ENCODE results near the gene SEMA5A. TPM values are rescaled to one million over a fixed set of nuclear protein-coding genes. Genes with fewer than 3 reads are reported as not detected.

The SEMA5A gene
- total and polyA plus RNA-seq, 2 of the 8 experiments (the other 6 are each of a cell fraction or from before 2014, with no cell fraction given): 5.3 to 8.9 TPM

DNA sequence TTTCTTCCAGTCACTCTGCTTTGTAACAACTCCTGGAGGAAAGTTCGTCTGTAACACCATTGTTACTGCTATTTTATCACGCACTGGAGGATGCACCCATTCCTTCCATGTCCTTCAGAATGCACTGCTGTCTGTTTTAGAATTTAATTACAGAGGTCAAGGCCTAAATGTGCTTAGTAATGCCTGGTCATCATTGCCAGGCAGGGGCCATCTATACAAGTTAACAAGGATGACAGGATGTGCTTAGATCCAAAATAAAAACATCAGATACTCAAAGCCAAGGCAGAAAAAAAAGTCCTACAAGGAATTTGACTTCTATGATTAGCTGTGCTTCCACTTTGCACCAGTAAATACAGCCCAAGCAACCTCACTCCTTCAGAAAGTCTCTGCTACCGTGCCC is 371.4 kb downstream of the SEMA5A start:
- no peak overlapping the region for H2AFZ ChIP-seq (ENCODE audit: low read length)
- no peak for DNase-seq (ENCODE audit: low read depth in 1 of 2, low spot score in 2 of 2)
- H3K23ac ChIP-seq (ENCODE audit: insufficient read length): no peak overlapping the region
- no peak overlapping the region for H3K56ac ChIP-seq (replicated peaks; ENCODE audit: insufficient read length, low read depth, low read length)
- H4K5ac ChIP-seq (ENCODE audit: insufficient read length, low read depth, low read length): no peak overlapping the region
- H2BK15ac ChIP-seq (ENCODE audit: low read length): no peak overlapping the region
- H2BK120ac ChIP-seq (replicated peaks; ENCODE audit: low read depth, low read length): no peak overlapping the region
- no peaks in the 10 kb centered on the region for H3K23me2 ChIP-seq (ENCODE audit: low read depth, low read length)
- H3K9ac ChIP-seq (replicated peaks in 1 of 4; ENCODE audit: extremely low read depth in 1 of 4, low read depth in 3 of 4, low read length in 3 of 4): no peak overlapping the region
- H2BK12ac ChIP-seq (ENCODE audit: low read depth, low read length): no peak overlapping the region
- no peaks in the 10 kb centered on the region for H3K27me3 ChIP-seq (replicated peaks in 1 of 4; ENCODE audit: control insufficient read depth in 3 of 4, extremely low read depth in 1 of 4, insufficient read depth in 3 of 4, low read length in 3 of 4)
- no peak overlapping the region for H3K27ac ChIP-seq (ENCODE audit: low read depth, low read length)
- H3K36me3 ChIP-seq (ENCODE audit: control insufficient read depth in 2 of 4, insufficient read depth in 4 of 4, low read length in 3 of 4): no peaks in the 10 kb centered on the region
- no peak overlapping the region for H4K8ac ChIP-seq (ENCODE audit: extremely low read depth, insufficient read depth, low read length)
- no peak for FAIRE-seq
- H3K18ac ChIP-seq (ENCODE audit: extremely low read depth, low read length): no peak overlapping the region
- H3K14ac ChIP-seq (ENCODE audit: insufficient read length): no peak overlapping the region
- peaks cover 0 to under 1% (median 0%) of the 10 kb centered on the region in 4 experiments; a peak in 1 of 7 replicates for H3K4me1 ChIP-seq (replicated peaks in 1 of 4; ENCODE audit: control insufficient read depth in 3 of 4, insufficient read depth in 4 of 4, low read length in 3 of 4)
- no peak overlapping the region for H3K4me3 ChIP-seq (ENCODE audit: extremely low read depth in 1 of 4, insufficient read depth in 2 of 4, low read depth in 3 of 4, low read length in 4 of 4)
- no peak overlapping the region for H2AK5ac ChIP-seq (ENCODE audit: low read depth, low read length)
- H3K4me2 ChIP-seq (ENCODE audit: insufficient read depth in 1 of 2, low read depth in 2 of 2, low read length in 2 of 2): no peak overlapping the region
- H4K91ac ChIP-seq (replicated peaks; ENCODE audit: insufficient read length, low read length): no peak overlapping the region
- ChIA-PET POLR2A (ENCODE audit: partially characterized antibody) (no interaction called here), CTCF (ENCODE audit: partially characterized antibody) (no interaction called here)
- WGBS, 2 experiments (ENCODE audit: extremely low coverage in 1 of 2, insufficient coverage in 1 of 2, insufficient read length in 1 of 2, insufficient replicate concordance in 2 of 2, low coverage in 1 of 2, low lambda C conversion rate in 2 of 2, missing lambda C conversion rate in 1 of 2): 93% methylated on average over 3 of the region's 3 CpGs; no CpG with 5 or more reads in 1 of the 2 experiments
- no peaks in the 10 kb centered on the region for H4K20me1 ChIP-seq (replicated peaks in 1 of 2; ENCODE audit: control insufficient read depth in 1 of 2, insufficient read depth in 2 of 2, low read length in 2 of 2)
- H3K79me2 ChIP-seq (ENCODE audit: control insufficient read depth in 1 of 2, insufficient read depth in 2 of 2, low read length in 2 of 2): no peaks in the 10 kb centered on the region
- H2BK20ac ChIP-seq (ENCODE audit: low read length): no peak overlapping the region
- no peak overlapping the region for H3K4ac ChIP-seq (replicated peaks; ENCODE audit: insufficient read length, low read depth, low read length)
- no peaks in the 10 kb centered on the region for H3K79me1 ChIP-seq (ENCODE audit: low read depth, low read length)
- H2BK5ac ChIP-seq (ENCODE audit: low read depth, low read length): no peak overlapping the region
- H3K9me3 ChIP-seq (ENCODE audit: insufficient read depth in 2 of 2, low read depth in 1 of 2, low read length in 1 of 2): no peaks in the 10 kb centered on the region
- TF ChIP-seq BCL11A (IDR thresholded peaks at IDR 0.05; ENCODE audit: low read depth in 2 of 2, low read length in 2 of 2): no peak
- no peak for TF ChIP-seq RXRA (IDR thresholded peaks at IDR 0.05; ENCODE audit: insufficient read depth, low read depth, low read length)
- TF ChIP-seq TCF12 (IDR thresholded peaks at IDR 0.05; ENCODE audit: low read depth, low read length): no peak
- TF ChIP-seq NANOG (IDR thresholded peaks at IDR 0.05; ENCODE audit: insufficient read depth, low read depth, low read length, poor library complexity, severe bottlenecking): no peak
- TF ChIP-seq SIX5 (IDR thresholded peaks at IDR 0.05; ENCODE audit: low read depth, low read length): no peak
- TF ChIP-seq FOSL1 (IDR thresholded peaks at IDR 0.05; ENCODE audit: insufficient read depth, low read depth, low read length): no peak
- no peak for TF ChIP-seq SAP30 (IDR thresholded peaks at IDR 0.05; ENCODE audit: insufficient read depth, insufficient replicate concordance, low read length)
- TF ChIP-seq POU5F1 (IDR thresholded peaks at IDR 0.05; ENCODE audit: low read depth, low read length): no peak
- TF ChIP-seq RNF2 (IDR thresholded peaks at IDR 0.05; ENCODE audit: borderline replicate concordance, low read depth, low read length, missing control alignments, poor library complexity, severe bottlenecking): no peak
- no peak for TF ChIP-seq KDM5A (IDR thresholded peaks at IDR 0.05; ENCODE audit: low read length)
- TF ChIP-seq HDAC2 (IDR thresholded peaks at IDR 0.05; ENCODE audit: borderline replicate concordance in 1 of 2, low read depth in 2 of 2, low read length in 2 of 2): no peak
- TF ChIP-seq KDM1A (IDR thresholded peaks at IDR 0.05; ENCODE audit: borderline replicate concordance, low read length): no peak
- TF ChIP-seq BRCA1 (IDR thresholded peaks at IDR 0.05; ENCODE audit: low read depth, low read length): no peak
- TF ChIP-seq SP2 (IDR thresholded peaks at IDR 0.05; ENCODE audit: low read length): no peak
- TF ChIP-seq POLR2AphosphoS5 (IDR thresholded peaks at IDR 0.05; ENCODE audit: low read depth, low read length): no peak

Measured in H1 (cell line).